Endothelial cell (in vitro differentiated cells): Measurements from ENCODE around the gene CDCA8. TPM values are rescaled to one million over a fixed set of nuclear protein-coding genes. Genes with fewer than 3 reads are reported as not detected.
"Not testable (repeated sequence)": the region's sequence is repeated elsewhere in the genome, so short reads cannot be mapped to it uniquely, and the experiment has no call there.

Experiments
- DNase-seq: peaks from one replicate; pipeline ENCODE4 v3.0.0; 2021; ENCODE audit warnings: low spot score
- H3K27ac Mint-ChIP-seq: one replicate; pipeline ENCODE4 v1.8.0; 2021; ENCODE audit warnings: mixed read lengths, inconsistent platforms; ENCODE audit not compliant: unreplicated experiment
- H3K27me3 Mint-ChIP-seq: one replicate; pipeline ENCODE4 v1.8.0; 2021; ENCODE audit warnings: mild to moderate bottlenecking, moderate library complexity, mixed read lengths, inconsistent platforms; ENCODE audit not compliant: unreplicated experiment
- H3K36me3 Mint-ChIP-seq: one replicate; pipeline ENCODE4 v1.8.0; 2021; ENCODE audit warnings: mild to moderate bottlenecking, low read depth, mixed read lengths, inconsistent platforms; ENCODE audit not compliant: unreplicated experiment
- H3K4me1 Mint-ChIP-seq: one replicate; pipeline ENCODE4 v1.8.0; 2021; ENCODE audit warnings: mild to moderate bottlenecking, mixed read lengths, inconsistent platforms; ENCODE audit not compliant: unreplicated experiment
- H3K4me3 Mint-ChIP-seq: one replicate; pipeline ENCODE4 v1.8.0; 2021; ENCODE audit warnings: mild to moderate bottlenecking, mixed read lengths, inconsistent platforms; ENCODE audit not compliant: unreplicated experiment
- H3K9me3 Mint-ChIP-seq: one replicate; pipeline ENCODE4 v1.8.0; 2021; ENCODE audit warnings: mixed read lengths, inconsistent platforms; ENCODE audit not compliant: unreplicated experiment
- CTCF ChIP-seq: fragments of 200-600 bp; sonication (generic); IDR thresholded peaks from one replicate; pipeline ENCODE4 v1.5.0; 2021; ENCODE audit warnings: antibody characterized with exemption; ENCODE audit not compliant: unreplicated experiment
- total RNA-seq: library from RNA; stranded (reverse); fragmentation: NEBNext Ultra II Directional; extraction: Animal tissue kit (Norgen Biotek cat#: 25700); gene quantifications from one replicate; pipeline ENCODE4 v1.2.1, GENCODE V29; 2021; ENCODE audit not compliant: unreplicated experiment

Gene CDCA8
- total RNA-seq, 1 donor from 2014 or later: 7.8 TPM

GRCh38 chr1:37731312-37732019 is 39.1 kb downstream of the CDCA8 start:
- no peaks in the 10 kb centered on the region for H3K4me1 Mint-ChIP-seq
- no peaks in the 10 kb centered on the region for H3K9me3 Mint-ChIP-seq
- H3K4me3 Mint-ChIP-seq: no peak overlapping the region
- H3K27me3 Mint-ChIP-seq: peaks cover 9% of the 10 kb centered on the region
- no peak overlapping the region for H3K27ac Mint-ChIP-seq
- no peak for DNase-seq
- TF ChIP-seq CTCF: no peak
- no peaks in the 10 kb centered on the region for H3K36me3 Mint-ChIP-seq

- no peak overlapping the region for H3K4me3 Mint-ChIP-seq
- peaks cover 11% of the 10 kb centered on the region for H3K27me3 Mint-ChIP-seq
- H3K27ac Mint-ChIP-seq: no peak overlapping the region
- no peaks in the 10 kb centered on the region for H3K4me1 Mint-ChIP-seq
- no peaks in the 10 kb centered on the region for H3K36me3 Mint-ChIP-seq
- DNase-seq: no peak
- no peak for TF ChIP-seq CTCF
- no peaks in the 10 kb centered on the region for H3K9me3 Mint-ChIP-seq
Measured at GRCh38 chr1:37732111-37732780, 39.9 kb downstream of the CDCA8 start.

GRCh38 chr1:37734629-37735591 is 42.6 kb downstream of the CDCA8 start:
- Mint-ChIP-seq H3K36me3 (no peaks in the 10 kb centered on the region), H3K27ac (no peak overlapping the region), H3K27me3 (peaks cover 9% of the 10 kb centered on the region), H3K4me3 (no peak overlapping the region), H3K9me3 (no peaks in the 10 kb centered on the region), H3K4me1 (no peaks in the 10 kb centered on the region)
- TF ChIP-seq CTCF: no peak
- DNase-seq: no peak

- not testable (repeated sequence) for H3K4me3 Mint-ChIP-seq, H3K4me1 Mint-ChIP-seq, H3K36me3 Mint-ChIP-seq, H3K9me3 Mint-ChIP-seq, H3K27ac Mint-ChIP-seq, H3K27me3 Mint-ChIP-seq, DNase-seq
Measured at GRCh38 chr1:37737975-37738374, 45.7 kb downstream of the CDCA8 start.

GRCh38 chr1:37738619-37739018 is 46.3 kb downstream of the CDCA8 start:
- not testable (repeated sequence) for H3K4me1 Mint-ChIP-seq, H3K27me3 Mint-ChIP-seq, H3K27ac Mint-ChIP-seq, H3K4me3 Mint-ChIP-seq, H3K36me3 Mint-ChIP-seq, H3K9me3 Mint-ChIP-seq, DNase-seq
